Esophagus squamous epithelium (tissue), 4 donors: Measurements from ENCODE around the gene SCRT2.

ENCODE experiments used
- POLR2A ChIP-seq, 4 donors: fragments of 450-650 bp; IDR thresholded peaks; one replicate each; pipeline ENCODE4 v1.6.1; 2017; ENCODE audit warnings: antibody characterized with exemption in 4 of 4, mild to moderate bottlenecking in 4 of 4, moderate library complexity in 3 of 4
- TF ChIP-seq, protein P1 (sequence below), 6 experiments: fragments of 450-650 bp in 4 of 6; fragments of 200-600 bp in 2 of 6; sonication (generic) in 2 of 6; IDR thresholded peaks; one replicate each; pipeline ENCODE4 v1.5.1; 2016 to 2019; ENCODE audit warnings: antibody characterized with exemption in 6 of 6, mild to moderate bottlenecking in 4 of 6, moderate library complexity in 4 of 6

DNA sequence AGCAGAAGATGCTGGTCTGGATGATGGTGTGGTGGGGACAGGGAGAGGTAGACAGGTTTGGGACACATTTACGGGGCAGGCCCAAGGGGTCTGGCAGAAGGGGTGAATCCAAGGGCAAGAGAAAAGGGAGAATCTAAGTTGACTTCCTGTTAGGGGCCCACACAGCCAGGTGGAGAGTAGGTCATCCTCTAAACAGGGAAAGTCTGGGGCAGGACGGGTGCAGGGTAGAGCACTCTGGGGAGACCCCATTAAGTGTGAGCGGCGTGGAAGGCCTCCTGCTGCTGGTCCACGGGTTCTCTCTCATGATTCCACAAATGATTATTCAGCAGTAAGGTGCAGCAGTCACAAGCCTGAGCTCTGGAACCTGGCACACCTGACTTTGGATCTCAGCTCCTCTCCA, 25.3 kb downstream of the SCRT2 start:
- TF ChIP-seq, protein P1, sequence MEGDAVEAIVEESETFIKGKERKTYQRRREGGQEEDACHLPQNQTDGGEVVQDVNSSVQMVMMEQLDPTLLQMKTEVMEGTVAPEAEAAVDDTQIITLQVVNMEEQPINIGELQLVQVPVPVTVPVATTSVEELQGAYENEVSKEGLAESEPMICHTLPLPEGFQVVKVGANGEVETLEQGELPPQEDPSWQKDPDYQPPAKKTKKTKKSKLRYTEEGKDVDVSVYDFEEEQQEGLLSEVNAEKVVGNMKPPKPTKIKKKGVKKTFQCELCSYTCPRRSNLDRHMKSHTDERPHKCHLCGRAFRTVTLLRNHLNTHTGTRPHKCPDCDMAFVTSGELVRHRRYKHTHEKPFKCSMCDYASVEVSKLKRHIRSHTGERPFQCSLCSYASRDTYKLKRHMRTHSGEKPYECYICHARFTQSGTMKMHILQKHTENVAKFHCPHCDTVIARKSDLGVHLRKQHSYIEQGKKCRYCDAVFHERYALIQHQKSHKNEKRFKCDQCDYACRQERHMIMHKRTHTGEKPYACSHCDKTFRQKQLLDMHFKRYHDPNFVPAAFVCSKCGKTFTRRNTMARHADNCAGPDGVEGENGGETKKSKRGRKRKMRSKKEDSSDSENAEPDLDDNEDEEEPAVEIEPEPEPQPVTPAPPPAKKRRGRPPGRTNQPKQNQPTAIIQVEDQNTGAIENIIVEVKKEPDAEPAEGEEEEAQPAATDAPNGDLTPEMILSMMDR (IDR thresholded peaks at IDR 0.05) = no peak
- TF ChIP-seq POLR2A (IDR thresholded peaks at IDR 0.05) = no peak
